HG03280 (cell line): ENCODE results near the gene GPR143.
A peak's percentile ranks its signal among the peaks of the same experiment; 100 is the strongest.

ENCODE experiments used
- ATAC-seq: cut with Tn5 transposase; IDR thresholded peaks from one replicate; pipeline ENCODE4 v1.9.1; 2021; ENCODE audit warnings: mild to moderate bottlenecking, moderate library complexity; ENCODE audit not compliant: unreplicated experiment

Gene GPR143

DNA sequence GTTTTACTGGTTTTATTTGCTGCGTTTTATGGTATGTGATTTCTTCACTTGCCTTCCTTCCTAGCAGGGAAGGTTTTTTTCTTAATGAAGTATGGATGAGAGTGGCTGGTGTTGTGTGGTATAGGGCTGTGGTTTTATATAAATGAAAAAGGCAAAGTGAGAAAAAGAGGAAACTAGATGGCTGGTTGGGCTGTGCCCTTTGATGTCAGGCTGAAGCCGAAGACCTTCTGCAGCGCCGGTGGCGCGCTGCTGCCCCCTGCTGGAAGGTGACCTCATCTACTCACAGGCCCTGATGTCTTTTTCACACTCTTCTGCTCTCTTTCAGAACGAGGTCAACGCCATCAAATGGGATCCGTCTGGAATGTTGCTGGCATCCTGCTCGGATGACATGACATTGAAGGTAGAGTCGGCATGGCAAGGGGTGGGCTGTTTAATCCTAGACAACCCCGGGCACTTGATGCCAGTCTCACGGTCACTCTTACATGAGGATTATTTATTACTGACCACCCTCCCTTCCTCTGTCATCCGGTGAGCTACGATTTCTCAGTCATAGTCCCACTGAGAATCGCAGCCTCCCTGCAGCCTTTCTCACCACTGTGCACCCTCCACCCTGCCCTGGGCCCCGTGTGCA lies 56.6 kb downstream of the GPR143 start:
- ATAC-seq = peak; percentile 83

DNA sequence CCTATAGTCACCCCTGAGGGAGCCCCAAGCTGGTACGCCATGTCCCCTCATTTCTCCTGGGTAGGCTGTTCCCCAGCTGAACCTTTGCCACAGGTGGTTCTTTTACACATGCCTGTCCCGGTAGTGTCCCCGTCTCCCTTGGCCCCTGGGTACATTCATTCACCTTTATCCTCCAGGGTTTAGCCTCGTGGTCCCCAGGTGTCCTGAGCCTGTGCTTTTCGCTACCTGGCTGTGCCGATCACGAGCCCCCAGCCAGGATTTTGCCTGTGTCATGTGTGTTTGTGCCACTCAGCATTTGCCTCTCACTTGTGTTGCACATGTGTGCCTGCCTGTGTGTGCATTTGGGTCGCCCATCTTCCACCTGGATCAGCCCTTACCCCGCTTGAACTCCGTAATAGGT lies 57.6 kb downstream of the GPR143 start:
- ATAC-seq = no peak

DNA sequence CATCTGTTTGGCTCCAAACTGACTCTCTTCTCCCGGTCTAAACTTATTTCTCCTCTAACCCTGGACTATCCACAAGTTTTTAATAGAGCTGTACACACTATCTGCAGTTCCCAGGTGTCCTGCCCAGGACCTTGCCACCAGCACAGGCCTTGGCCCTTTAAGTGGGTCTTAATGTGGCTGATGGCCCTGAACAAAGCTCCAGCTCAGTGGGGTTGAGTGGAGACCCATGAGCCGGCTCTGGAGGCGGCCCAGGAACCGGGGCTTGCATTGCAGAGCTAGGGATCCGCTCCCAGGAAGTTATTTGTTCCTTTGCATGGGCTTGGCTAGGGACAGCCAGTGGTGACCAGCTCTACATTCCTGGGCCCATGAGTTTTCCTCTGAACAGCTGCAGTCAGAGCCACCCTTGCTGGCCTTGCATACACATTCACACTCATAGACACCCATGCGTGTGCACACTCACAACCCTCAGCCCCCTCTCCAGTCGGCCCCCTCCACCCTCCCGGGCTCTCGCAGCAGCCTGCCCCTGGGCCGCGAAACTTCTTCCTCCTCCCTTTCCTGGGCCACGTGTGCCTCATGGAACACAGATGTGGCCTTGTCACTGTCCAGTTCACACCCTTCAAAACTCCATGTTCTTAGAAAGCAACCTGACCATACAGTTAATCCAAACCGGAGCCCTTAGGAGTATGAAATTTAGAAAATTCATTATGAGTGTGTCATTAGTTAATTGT lies 58.2 kb downstream of the GPR143 start:
- ATAC-seq = no peak

DNA sequence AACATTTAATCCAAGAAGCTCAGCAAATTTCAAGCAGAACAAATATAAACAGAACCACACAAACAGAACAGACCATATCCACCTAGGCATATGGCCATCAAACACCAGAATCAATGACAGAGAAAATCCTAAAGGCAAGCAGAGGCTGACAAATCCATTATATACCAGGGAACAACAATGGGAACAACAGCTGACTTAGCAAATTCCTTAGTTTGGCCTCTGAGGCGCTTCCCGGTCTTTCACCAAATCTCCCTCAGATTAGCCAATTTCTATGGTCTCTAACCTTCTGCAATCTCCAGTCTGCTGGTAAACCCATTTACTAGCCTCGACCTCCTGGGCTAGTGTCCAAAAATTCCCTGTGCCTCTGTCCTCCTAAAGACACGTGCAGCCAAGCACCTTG lies 59.2 kb downstream of the GPR143 start:
- ATAC-seq = no peak

DNA sequence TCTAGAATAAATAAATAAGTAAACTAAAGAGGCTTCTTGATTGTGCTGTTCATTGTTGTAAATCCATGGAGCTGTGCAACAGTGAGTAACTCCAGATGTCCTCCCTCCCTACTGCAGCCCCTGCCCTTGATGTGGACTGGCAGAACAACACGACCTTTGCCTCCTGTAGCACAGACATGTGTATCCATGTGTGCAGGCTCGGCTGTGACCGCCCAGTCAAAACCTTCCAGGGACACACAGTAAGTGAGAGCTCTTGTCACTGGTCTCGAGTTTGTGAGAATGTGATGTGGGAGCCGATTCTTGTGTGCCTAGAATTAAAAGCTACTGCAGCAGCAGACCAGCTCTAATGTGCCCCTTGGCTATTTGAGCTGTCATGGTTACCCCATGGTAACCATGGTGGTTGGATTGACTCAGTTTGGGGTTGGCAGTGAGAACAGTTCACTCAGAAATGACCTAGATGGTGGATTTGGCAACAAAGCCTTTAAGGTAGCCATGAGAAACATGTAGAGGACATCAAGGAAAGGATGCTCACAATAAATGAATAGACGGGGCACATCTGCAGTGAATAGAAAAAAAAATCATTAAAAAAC lies 60.7 kb downstream of the GPR143 start:
- ATAC-seq = no peak

DNA sequence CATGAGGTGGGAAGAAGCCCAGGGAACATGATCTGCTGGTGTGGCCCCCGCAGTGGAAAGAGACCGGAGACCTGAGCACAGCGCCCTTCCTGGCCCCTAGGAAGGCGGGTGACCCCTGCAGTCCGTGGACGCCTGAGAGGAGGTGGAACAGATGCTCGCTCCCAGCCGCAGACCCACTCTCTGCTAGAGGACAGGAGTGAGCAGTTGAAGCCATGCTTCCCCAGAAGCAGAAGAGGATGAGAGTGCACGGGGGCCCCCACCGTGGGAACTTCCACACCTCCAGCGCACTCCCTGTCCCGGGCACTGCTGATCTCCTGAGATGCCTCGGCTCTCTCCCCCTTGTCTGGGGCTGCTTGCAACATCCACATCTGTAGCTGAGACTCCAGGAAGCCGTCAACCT lies 62.2 kb downstream of the GPR143 start:
- no peak for ATAC-seq

DNA sequence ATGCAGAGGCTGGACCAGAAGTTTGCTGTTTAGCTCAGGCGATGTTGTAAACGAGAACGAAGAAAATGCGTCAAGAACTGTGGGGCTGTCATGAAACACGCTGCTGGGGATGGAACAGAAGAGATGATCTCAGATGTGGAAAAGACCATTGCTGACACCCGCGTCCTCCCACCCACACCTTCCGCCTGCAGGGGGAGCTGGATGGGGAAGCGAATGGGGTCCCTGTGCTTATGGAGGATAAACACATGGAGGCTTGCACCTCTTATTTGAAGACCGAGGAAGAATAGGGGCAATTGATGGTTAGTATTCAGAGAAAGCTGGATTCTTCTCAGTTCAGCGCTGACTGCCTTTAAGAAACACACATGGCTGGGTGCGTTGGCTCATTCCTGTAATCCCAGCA lies 63.9 kb downstream of the GPR143 start:
- ATAC-seq = no peak

DNA sequence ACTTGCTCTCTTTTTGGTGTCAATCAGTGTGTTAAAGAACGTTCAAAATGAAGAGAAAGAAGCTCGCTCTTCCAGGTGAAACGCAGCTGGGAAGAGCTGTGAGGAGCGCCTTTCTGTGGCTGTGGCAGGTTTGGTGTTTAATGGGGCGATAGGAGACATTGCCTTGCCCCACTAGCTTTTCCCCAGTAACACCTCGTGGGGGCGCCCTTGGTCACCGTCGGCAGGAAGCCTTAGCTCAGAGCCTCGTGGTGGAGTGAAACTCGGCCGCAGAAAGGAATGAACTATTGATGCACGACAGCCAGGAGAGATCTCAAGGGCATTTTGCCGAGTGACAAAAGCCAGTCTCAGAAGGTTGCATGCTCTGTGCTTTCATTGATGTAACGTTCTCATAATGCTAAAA lies 65.1 kb downstream of the GPR143 start:
- ATAC-seq = no peak

DNA sequence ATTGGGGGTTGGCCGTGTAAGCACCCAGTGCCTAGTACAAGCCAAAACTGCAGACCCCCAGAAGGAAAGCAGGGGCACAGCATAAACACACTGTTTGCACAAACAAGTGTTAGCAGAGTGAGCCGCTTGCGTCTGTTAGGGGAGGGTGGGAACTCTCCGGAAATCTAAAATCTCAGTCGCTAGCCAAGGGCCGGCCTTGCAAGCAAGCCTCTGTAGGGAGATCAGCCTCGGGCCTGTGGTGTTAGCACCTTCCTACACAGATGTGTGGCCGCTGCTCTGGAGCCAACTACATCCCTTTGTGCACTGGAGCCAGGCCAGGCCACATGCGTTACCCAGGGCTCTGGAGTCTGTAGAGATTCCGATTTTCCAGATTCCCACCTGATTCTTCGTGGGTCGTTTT lies 67.1 kb downstream of the GPR143 start:
- no peak for ATAC-seq

DNA sequence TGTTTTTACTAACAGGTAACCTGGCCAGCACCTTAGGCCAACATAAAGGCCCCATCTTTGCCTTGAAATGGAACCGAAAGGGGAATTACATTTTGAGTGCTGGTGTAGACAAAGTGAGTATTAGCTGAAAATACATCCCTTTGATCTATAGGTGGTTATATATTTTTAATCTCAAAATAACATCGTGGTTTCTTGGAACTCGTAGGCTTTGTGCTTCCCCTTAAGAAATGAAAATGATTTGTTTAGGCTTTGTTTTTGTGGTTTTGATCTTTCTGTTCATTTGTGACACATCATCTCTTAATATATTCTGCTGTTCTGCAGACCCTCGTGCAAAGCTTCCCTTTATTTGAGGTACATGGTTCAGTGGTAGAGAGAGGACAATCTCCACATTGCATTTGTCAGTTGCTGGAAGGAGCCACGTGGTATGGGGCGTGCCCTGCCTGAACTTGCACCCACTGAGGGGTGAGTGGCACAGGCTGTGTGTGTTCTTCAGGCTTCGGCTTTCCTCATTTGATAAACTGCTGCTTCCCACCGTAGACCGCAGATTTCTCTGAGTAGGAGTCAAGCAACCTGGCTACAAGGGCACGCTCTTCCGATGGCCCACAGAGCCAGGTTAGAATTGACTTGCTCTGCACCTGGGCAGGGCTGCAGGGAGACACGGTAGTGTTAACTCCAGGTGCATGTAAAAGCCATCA lies 72.2 kb downstream of the GPR143 start:
- ATAC-seq = no peak

DNA sequence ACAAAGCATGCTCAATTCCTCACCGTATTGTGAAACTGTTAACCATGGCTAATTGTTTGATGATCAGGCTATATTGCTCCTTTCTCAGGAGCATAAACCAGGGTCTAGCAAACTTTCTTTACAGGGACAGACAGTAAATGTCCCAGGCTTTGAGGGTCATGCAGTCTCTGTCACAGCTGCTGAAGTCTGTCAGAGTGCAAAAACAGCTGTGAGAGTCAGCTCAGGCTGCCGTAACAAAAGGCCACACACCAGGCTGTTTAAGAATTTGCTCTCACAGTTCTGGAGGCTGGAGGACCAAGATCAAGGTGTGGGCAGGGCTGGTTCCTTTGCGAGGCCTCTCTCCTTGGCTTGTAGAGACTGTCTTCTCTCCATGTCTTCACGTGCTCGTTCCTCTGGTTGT lies 75.6 kb downstream of the GPR143 start:
- ATAC-seq = no peak

DNA sequence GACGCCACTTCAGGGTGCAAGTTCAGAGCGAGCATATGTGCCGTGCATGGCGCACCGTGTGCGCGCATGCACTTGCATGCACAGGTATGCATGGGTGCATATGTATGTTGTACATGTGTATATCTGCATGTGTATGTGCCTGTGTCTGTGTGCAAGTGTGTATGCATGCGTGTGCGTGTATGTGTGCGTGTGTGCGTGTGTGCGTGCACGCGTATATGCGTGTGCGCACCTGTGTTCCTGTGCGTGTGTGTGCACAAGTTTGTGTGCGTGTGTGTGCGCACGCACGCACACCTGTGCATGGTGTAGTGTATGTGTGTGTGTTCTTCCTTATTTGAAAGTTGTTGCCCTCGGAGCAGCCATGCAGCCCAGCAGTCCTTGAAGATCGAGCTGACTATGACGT lies 76.8 kb downstream of the GPR143 start:
- no peak for ATAC-seq

DNA sequence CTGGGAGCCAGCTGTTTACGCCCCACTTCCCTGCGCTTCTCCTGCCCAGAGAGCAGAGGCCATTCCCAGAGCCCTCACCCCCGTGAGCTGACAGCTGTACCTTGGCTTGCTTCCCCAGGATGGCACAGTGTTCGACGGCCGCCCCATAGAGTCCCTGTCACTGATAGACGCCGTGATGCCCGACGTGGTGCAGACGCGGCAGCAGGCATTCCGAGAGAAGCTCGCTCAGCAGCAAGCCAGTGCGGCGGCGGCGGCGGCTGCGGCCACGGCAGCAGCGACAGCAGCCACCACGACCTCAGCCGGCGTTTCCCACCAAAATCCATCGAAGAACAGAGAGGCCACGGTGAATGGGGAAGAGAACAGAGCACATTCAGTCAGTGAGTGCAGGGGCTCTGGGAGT lies 77.7 kb downstream of the GPR143 start:
- no peak for ATAC-seq

DNA sequence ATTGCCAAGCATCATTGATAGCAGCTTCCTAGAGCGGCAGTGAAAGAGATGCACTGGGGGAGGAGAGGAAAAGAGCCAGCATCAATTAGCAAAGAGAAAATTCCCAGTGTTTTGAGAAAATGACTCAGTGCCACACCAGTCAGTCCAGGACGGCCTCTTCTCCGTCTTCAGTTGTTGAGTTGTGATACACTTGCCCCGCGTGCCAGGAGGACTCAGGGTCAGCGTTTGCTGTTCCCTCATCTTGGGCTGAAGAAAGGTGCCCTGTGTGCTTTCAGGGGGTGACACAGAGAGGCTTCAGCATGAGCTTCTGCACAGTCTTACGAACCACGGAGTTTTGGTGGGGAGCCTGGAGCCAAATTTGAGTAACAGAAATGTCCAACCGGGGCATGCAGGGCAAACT lies 82.3 kb downstream of the GPR143 start:
- ATAC-seq = no peak

DNA sequence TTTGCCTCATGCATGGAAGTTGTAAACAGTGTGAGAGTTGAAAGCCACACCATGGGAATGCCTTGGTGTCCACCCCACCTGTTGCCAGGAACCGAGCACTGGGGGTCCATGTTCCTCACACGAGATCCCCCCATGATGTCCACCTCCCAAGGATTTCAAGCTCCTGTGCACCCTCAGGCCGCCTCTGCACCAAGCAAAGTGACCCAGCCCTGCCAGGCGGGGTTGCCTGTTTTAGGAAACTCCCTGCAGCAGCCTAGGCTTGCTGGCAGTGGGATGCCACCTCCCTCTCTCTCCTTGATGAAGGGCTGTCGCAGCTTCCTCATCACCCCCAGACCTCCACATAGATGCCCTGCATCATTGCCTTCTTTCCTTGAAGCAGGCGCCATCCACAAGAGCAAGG lies 82.8 kb downstream of the GPR143 start:
- ATAC-seq = no peak

DNA sequence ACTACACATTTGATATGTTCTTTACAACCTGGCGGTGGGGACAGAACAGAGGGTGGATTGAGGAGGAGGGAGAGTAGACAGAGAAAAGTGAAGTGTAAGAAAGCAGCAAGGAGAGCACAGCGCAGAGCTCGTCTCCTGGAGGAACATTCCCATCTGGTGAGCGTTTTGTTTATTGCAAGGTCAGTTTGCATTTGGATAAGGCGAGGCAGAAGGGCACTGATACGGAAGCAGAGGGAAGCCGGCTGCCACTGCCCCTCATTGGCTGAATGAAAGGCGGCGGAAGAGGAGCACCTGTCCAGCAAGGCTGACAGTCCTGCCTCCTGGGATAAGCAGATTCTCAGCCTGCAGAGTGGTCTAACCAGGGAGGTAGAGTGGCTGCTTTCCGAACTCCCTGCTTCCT lies 83.2 kb downstream of the GPR143 start:
- no peak for ATAC-seq

DNA sequence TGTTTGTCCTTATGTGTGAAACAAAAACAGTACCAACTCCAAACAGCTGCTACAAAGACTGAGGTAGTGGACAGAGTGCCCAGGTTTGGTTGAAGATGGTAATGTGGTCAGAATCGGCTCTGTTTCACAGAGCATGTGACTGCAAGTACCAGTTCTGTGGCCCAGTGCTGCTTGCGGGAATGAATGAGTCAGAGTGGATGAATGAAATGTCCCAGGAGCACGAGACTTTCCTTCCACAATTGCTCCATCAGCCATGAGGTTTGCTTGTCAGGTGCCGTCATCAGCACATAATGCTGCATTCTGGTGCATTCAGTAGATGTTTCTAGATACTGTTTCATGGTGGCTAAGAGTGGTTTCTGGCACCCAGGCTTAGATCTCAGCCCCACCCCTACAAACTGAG lies 84.2 kb downstream of the GPR143 start:
- ATAC-seq = no peak

DNA sequence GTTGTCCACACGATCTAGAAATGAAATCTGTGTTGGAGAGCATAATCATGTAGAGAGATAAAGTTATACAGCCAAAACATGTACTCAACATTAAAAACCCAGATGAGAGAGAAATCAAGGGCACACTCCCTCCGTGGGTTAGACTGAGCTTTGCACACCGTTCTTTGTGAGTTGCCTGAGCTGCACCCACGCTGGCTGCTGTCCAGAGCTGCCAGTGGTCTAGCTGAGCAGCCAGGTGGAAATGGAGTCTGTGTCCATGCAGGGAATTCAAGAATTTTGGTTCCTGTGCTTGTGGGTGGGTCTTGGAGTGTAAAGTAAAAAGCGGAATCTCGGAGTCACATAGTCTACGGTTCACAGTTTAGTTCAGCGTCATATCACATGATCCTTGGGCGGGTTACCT lies 84.6 kb downstream of the GPR143 start:
- no peak for ATAC-seq

DNA sequence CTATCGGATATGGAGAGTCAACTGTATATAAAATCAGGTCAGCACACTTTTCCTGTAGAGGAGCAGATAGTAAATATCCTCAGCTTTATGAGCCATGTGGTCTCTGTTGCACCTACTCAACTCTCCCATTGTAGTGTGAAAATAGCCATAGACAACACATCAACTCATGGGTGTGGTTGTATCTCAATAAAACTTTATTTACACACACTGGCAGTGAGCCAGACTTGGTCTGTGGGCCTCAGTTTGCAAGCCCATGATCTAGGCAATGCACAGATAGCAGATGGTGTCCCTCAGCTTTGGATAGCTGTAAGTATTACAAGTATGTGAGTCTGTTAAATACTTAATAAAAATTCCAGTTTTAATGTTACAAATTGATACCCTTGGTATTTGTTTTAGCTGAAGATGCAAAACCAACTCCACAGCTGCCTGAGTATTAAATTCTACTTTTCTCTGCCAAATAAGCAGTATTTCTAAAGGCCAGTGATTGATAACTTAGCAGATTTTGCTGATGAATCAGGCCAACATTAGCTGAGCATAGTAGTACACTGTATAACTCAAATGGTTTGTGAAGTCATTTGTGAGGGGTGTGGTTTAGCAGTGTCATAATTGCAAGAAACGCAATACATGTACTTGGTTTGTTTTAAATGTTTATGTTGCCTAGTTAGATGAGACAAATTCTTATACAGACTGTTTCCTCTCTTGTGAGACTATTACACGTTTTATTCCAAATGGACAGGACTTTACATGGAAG lies 87.3 kb downstream of the GPR143 start:
- no peak for ATAC-seq

DNA sequence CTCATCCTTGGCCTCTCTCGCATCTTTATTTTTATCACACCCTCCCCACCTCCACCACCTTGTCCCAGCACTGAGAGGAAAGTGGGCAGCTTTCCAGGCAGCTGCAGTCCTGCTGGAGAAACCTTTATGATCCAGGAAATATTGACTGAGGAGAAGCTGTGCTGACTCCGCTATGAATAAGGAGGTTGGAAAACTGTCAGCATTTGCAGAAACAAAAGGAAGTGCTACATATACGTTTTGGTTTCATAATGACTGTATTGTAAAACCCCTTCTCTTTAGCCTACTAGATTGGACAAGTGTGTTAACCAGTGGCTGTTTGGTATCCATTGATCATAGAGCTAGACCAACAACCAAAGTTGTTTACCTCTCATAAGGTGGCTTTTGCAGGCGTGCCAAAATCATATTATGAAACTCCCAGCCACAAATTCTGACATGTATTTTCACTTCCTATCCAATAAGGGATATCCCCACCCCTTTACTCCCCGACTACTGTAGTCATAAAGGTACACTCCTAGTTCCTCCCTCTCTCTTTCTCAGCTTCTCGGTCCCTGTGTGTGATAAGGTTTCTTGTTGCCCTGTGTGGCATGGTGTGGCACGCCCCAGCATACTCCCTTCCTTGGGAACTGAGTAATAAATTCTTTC lies 88.4 kb downstream of the GPR143 start:
- peak; percentile 97 for ATAC-seq

DNA sequence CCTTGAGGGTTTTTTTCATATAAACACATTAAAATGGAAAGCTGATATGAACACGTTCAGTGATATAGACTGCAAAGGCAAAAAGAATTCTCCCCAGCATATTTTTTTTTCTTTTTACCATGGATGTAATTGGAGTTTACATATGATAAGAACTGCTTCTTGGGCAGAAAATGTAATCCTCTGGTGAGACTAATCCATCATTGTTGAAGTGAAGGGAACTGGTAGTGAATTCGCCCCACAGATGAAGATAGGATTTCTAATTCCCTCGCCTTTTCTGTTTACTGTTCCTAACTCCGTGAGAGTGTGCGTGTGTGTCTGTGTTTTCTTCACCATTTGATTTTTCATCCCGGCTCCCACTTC lies 88.9 kb downstream of the GPR143 start:
- ATAC-seq = no peak
